Type B pancreatic cell (in vitro differentiated cells): ENCODE measurements around the gene PNPLA6. TPM values are rescaled to one million over a fixed set of nuclear protein-coding genes. Genes with fewer than 3 reads are reported as not detected.

ENCODE experiments used
- DNase-seq: peaks from one replicate; pipeline ENCODE4 v3.0.0; 2021; ENCODE audit warnings: mixed read lengths; ENCODE audit not compliant: unreplicated experiment; ENCODE audit errors: extremely low spot score
- H3K27ac Mint-ChIP-seq: 2 replicates; pipeline ENCODE4 v1.8.0; 2021; ENCODE audit warnings: mild to moderate bottlenecking, mixed read lengths
- H3K27me3 Mint-ChIP-seq: 2 replicates; pipeline ENCODE4 v1.8.0; 2021; ENCODE audit warnings: mixed read lengths
- H3K36me3 Mint-ChIP-seq: 2 replicates; pipeline ENCODE4 v1.8.0; 2021; ENCODE audit warnings: mixed read lengths
- H3K4me1 Mint-ChIP-seq: one replicate; pipeline ENCODE4 v1.8.0; 2021; ENCODE audit warnings: mixed read lengths; ENCODE audit not compliant: unreplicated experiment
- H3K4me3 Mint-ChIP-seq: 2 replicates; pipeline ENCODE4 v1.8.0; 2021; ENCODE audit warnings: mild to moderate bottlenecking, mixed read lengths
- H3K9me3 Mint-ChIP-seq: 2 replicates; pipeline ENCODE4 v1.8.0; 2021; ENCODE audit warnings: mixed read lengths
- total RNA-seq: library from RNA; stranded (reverse); gene quantifications from 2 replicates; pipeline ENCODE4 v1.2.1, GENCODE V29; 2021; ENCODE audit warnings: low replicate concordance
- TF ChIP-seq, protein P1 (sequence below): fragments of 200-600 bp; sonication (generic); conservative IDR thresholded peaks from 2 replicates; pipeline ENCODE4 v1.5.0; 2021; ENCODE audit warnings: antibody characterized with exemption, mild to moderate bottlenecking

Gene PNPLA6
- total RNA-seq, 1 donor from 2014 or later = 84.3 TPM

DNA sequence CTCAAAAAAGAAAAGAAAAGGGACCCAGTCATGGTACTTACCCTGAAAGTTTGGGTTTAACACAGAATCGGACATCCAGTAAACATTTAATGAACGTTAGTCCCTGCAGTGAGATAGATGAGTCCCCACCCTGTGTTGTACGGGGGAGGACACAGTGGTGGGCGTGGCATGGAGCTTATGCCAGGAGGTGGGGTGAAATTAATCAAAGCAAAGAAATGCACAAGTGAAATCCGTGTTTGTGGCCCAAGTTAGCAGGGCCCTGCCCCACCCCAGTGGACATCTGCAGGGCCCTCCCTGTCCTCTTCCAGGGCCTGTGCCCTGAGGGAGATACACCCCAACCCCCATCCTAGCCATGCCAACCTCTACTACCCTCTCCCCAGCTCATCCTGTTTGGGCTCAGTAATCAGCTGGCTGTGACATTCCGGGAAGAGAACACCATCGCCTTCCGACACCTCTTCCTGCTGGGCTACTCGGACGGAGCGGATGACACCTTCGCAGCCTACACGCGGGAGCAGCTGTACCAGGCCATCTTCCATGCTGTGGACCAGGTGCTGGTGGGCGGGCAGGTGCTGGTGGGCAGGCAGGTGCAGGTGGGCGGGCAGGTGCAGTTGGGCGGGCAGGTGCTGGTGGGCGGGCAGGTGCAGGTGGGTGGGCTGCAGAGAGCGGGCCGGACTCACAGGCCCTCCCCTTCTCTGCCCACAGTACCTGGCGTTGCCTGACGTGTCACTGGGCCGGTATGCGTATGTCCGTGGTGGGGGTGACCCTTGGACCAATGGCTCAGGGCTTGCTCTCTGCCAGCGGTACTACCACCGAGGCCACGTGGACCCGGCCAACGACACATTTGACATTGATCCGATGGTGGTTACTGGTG is 9.2 kb upstream of the PNPLA6 start:
- no peaks in the 10 kb centered on the region for H3K9me3 Mint-ChIP-seq
- TF ChIP-seq, protein P1, sequence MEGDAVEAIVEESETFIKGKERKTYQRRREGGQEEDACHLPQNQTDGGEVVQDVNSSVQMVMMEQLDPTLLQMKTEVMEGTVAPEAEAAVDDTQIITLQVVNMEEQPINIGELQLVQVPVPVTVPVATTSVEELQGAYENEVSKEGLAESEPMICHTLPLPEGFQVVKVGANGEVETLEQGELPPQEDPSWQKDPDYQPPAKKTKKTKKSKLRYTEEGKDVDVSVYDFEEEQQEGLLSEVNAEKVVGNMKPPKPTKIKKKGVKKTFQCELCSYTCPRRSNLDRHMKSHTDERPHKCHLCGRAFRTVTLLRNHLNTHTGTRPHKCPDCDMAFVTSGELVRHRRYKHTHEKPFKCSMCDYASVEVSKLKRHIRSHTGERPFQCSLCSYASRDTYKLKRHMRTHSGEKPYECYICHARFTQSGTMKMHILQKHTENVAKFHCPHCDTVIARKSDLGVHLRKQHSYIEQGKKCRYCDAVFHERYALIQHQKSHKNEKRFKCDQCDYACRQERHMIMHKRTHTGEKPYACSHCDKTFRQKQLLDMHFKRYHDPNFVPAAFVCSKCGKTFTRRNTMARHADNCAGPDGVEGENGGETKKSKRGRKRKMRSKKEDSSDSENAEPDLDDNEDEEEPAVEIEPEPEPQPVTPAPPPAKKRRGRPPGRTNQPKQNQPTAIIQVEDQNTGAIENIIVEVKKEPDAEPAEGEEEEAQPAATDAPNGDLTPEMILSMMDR = no peak
- H3K27ac Mint-ChIP-seq = no peak overlapping the region
- no peak overlapping the region for H3K4me3 Mint-ChIP-seq
- peaks cover 6% of the 10 kb centered on the region for H3K4me1 Mint-ChIP-seq
- H3K36me3 Mint-ChIP-seq = no peaks in the 10 kb centered on the region
- no peaks in the 10 kb centered on the region for H3K27me3 Mint-ChIP-seq
- DNase-seq = no peak

DNA sequence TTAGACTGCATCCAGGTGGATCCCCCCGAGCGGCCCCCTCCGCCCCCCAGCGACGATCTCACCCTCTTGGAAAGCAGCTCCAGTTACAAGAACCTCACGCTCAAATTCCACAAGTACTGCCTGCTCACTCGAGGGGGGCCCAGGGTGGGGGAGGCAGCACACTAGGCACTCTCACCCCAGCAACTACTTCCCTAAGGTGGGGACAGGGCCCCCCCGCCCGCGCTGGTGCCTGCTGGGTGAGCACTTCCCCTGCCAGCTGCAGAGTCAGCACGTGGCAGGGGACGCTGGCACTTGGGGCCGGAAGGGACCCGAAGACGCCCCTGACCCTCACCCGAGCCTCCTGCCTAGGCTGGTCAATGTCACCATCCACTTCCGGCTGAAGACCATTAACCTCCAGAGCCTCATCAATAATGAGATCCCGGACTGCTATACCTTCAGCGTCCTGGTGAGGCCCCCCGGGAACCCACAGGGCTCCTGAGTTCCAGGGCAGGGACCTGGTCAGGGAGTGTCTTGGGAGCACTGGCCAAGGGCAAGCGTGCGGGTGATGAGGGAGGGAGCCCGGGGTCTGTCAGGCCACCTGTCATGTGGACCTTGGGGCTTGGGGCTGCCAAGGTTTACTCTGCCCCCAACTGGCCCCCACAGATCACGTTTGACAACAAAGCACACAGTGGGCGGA is 7.9 kb upstream of the PNPLA6 start:
- Mint-ChIP-seq H3K4me1 (no peaks in the 10 kb centered on the region), H3K27me3 (no peaks in the 10 kb centered on the region), H3K36me3 (peaks cover 4% of the 10 kb centered on the region), H3K27ac (no peak overlapping the region), H3K4me3 (no peak overlapping the region), H3K9me3 (no peaks in the 10 kb centered on the region)
- TF ChIP-seq, protein P1 = no peak
- no peak for DNase-seq

DNA sequence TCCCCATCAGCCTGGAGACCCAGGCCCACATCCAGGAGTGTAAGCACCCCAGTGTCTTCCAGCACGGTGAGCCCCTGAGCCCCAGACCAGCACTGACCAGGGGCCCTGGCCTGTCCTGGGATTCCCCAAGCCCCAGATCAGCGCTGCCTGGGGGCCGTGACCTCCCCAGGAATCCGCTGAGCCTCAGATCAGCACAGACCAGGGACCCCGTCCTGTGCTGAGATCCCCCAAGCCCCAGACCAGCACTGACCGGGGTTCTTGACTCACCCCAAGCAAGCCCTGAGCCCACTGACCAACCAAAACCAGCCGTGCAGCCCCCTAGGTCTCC is 7.4 kb upstream of the PNPLA6 start:
- Mint-ChIP-seq H3K9me3 (no peaks in the 10 kb centered on the region), H3K4me3 (no peak overlapping the region), H3K4me1 (no peaks in the 10 kb centered on the region), H3K36me3 (peaks cover 4% of the 10 kb centered on the region), H3K27ac (no peak overlapping the region), H3K27me3 (no peaks in the 10 kb centered on the region)
- no peak for DNase-seq
- TF ChIP-seq, protein P1 = no peak

DNA sequence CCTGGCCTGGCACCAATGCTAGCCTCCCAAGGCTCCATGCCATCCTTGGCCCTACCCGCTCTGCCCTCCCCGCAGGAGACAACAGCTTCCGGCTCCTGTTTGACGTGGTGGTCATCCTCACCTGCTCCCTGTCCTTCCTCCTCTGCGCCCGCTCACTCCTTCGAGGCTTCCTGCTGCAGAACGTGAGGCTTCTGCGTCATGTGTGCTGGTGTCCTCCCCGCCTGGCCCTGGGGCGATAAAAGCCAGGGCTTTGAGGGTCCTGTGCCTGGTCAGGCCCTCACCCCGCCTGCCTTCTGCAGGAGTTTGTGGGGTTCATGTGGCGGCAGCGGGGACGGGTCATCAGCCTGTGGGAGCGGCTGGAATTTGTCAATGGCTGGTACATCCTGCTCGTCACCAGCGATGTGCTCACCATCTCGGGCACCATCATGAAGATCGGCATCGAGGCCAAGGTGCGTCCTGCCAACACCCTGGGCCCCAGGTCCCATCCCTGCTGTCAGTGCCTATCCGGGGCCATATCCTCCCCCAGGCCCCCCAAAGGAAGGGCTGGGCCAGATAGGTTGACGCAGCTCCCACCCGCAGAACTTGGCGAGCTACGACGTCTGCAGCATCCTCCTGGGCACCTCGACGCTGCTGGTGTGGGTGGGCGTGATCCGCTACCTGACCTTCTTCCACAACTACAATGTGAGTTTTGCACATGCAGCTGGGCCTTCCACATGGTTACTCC is 6.8 kb upstream of the PNPLA6 start:
- H3K4me1 Mint-ChIP-seq = no peaks in the 10 kb centered on the region
- H3K9me3 Mint-ChIP-seq = no peaks in the 10 kb centered on the region
- TF ChIP-seq, protein P1 = no peak
- H3K4me3 Mint-ChIP-seq = no peak overlapping the region
- no peaks in the 10 kb centered on the region for H3K27me3 Mint-ChIP-seq
- H3K27ac Mint-ChIP-seq = no peak overlapping the region
- DNase-seq = no peak
- peaks cover 4% of the 10 kb centered on the region for H3K36me3 Mint-ChIP-seq

DNA sequence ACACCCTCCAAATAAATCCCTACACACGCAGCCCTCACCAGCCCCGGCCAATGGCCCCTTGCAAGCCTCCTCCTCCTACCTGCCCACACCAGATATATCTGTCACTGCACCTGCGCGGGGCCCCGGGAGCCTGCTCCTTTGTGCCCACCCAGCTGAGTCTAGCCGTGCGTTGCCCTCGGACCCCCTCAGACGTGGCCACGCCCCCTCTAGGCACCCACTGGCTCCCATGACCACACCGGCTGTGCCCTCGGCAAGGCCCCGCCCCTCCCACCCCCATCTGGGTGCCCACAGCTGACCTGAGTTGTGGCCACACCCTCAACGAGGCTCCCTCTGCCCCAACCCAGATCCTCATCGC is 6.3 kb upstream of the PNPLA6 start:
- Mint-ChIP-seq H3K9me3 (no peaks in the 10 kb centered on the region), H3K4me3 (no peak overlapping the region), H3K27me3 (no peaks in the 10 kb centered on the region), H3K4me1 (no peaks in the 10 kb centered on the region), H3K27ac (no peak overlapping the region), H3K36me3 (peaks cover 4% of the 10 kb centered on the region)
- TF ChIP-seq, protein P1 = no peak
- DNase-seq = no peak
